DOHH2 (cell line): ENCODE measurements around the gene KCNG2.

Source experiments
- H3F3A ChIP-seq: fragments of 200-600 bp; sonication (generic), shearing (Covaris generic); 2 replicates; pipeline ENCODE4 v1.6.0; 2016; ENCODE audit warnings: antibody characterized with exemption, mild to moderate bottlenecking; ENCODE audit not compliant: control insufficient read depth, insufficient read depth
- H3K27ac ChIP-seq: fragments of 200-600 bp; sonication (generic); 2 replicates; pipeline ENCODE4 v1.5.1; 2014; ENCODE audit warnings: low read depth, mild to moderate bottlenecking, low read length, moderate library complexity
- H3K27me3 ChIP-seq: fragments of 200-600 bp; sonication (generic); 2 replicates; pipeline ENCODE4 v1.6.1; 2014; ENCODE audit warnings: mild to moderate bottlenecking, low read length, mixed read lengths; ENCODE audit not compliant: control insufficient read depth
- H3K36me3 ChIP-seq: fragments of 200-600 bp; sonication (generic); 2 replicates; pipeline ENCODE4 v1.6.1; 2014; ENCODE audit warnings: mild to moderate bottlenecking, low read length, moderate library complexity, mixed read lengths; ENCODE audit not compliant: control insufficient read depth
- H3K4me1 ChIP-seq: fragments of 200-600 bp; sonication (generic); 2 replicates; pipeline ENCODE4 v1.6.1; 2014; ENCODE audit warnings: mild to moderate bottlenecking, low read length, mixed read lengths; ENCODE audit not compliant: control insufficient read depth
- H3K4me2 ChIP-seq: fragments of 200-600 bp; sonication (generic); 2 replicates; pipeline ENCODE4 v1.6.0; 2014; ENCODE audit warnings: mild to moderate bottlenecking, low read length, moderate library complexity
- H3K4me3 ChIP-seq: fragments of 200-600 bp; sonication (generic); 2 replicates; pipeline ENCODE4 v1.5.1; 2014; ENCODE audit warnings: mild to moderate bottlenecking, low read length, mixed read lengths
- H3K79me2 ChIP-seq: fragments of 200-600 bp; sonication (generic); 2 replicates; pipeline ENCODE4 v1.6.1; 2014; ENCODE audit warnings: mild to moderate bottlenecking, low read length, mixed read lengths; ENCODE audit not compliant: control insufficient read depth
- H3K9me2 ChIP-seq: fragments of 200-600 bp; sonication (generic); replicated peaks from 2 replicates; pipeline ENCODE4 v1.6.1; 2014; ENCODE audit warnings: mild to moderate bottlenecking, low read length, mixed read lengths; ENCODE audit not compliant: control insufficient read depth
- H3K9me3 ChIP-seq: fragments of 200-600 bp; sonication (generic); 2 replicates; pipeline ENCODE4 v1.6.1; 2014; ENCODE audit warnings: antibody characterized with exemption, low read length, mixed read lengths; ENCODE audit not compliant: control insufficient read depth, insufficient read depth
- H4K20me1 ChIP-seq: fragments of 200-600 bp; sonication (generic); 2 replicates; pipeline ENCODE4 v1.6.0; 2014; ENCODE audit warnings: low read depth, mild to moderate bottlenecking, antibody characterized with exemption, low read length, moderate library complexity; ENCODE audit not compliant: control insufficient read depth, insufficient read depth
- CTCF ChIP-seq: fragments of 200-600 bp; sonication (generic); IDR thresholded peaks from one replicate; pipeline ENCODE4 v1.5.1; 2014; ENCODE audit warnings: antibody characterized with exemption, mild to moderate bottlenecking, low read depth, low read length; ENCODE audit not compliant: poor library complexity, severe bottlenecking
- EZH2phosphoT487 ChIP-seq: fragments of 200-600 bp; sonication (generic); IDR thresholded peaks from 2 replicates; pipeline ENCODE4 v1.6.1; 2017; ENCODE audit warnings: borderline replicate concordance, mild to moderate bottlenecking, antibody characterized with exemption, low read length, moderate library complexity, mixed read lengths

The KCNG2 gene

GRCh38 chr18:79868811-79869541, 71.2 kb downstream of the KCNG2 start:
- Histone ChIP-seq H3K4me3 (no peak overlapping the region), H3K27ac (no peak overlapping the region), H3F3A (no peaks in the 10 kb centered on the region), H3K9me3 (no peaks in the 10 kb centered on the region), H3K36me3 (no peaks in the 10 kb centered on the region), H3K9me2 (no peaks in the 10 kb centered on the region), H3K27me3 (no peaks in the 10 kb centered on the region), H3K79me2 (no peaks in the 10 kb centered on the region), H4K20me1 (no peaks in the 10 kb centered on the region), H3K4me1 (no peaks in the 10 kb centered on the region), H3K4me2 (no peak overlapping the region)
- TF ChIP-seq CTCF (no peak), EZH2phosphoT487 (no peak)

DNA sequence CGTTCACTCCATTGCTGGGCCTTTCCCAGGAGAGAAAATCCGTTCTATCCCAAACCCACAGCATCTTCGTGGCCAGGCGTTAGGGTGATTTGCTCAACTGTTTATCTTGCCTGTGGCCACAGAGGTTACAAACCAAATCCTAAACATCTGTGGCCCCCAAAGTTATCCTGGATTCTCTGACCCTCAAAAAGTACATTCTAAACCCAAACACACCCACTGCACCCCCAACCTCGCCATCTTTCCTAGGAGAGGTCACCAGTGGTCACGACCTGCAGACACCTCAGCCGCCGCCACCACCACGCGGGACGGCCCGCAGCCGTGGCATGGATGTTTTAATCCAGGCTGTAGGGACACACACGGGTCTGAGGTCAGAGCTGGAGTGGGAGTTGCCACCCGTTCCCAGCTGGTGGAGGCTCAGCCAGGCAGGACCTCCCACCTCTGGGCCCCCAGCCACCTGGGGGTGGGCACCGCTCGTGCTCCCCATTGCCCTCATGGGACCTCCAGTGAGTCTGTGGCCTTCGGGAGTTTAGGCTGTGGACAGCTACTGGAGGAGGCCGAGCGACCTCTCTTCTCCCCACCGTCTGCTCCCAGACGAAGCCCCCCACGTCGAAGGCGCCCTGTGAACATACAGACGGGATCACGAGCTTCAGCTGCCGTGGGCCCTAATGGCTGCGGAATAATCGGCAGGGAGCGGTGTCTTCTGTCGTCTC, 72.0 kb downstream of the KCNG2 start:
- H3K27me3 ChIP-seq: no peaks in the 10 kb centered on the region
- no peaks in the 10 kb centered on the region for H4K20me1 ChIP-seq
- no peaks in the 10 kb centered on the region for H3K36me3 ChIP-seq
- no peak for TF ChIP-seq EZH2phosphoT487
- no peak for TF ChIP-seq CTCF
- H3F3A ChIP-seq: no peaks in the 10 kb centered on the region
- no peaks in the 10 kb centered on the region for H3K79me2 ChIP-seq
- H3K27ac ChIP-seq: no peak overlapping the region
- no peaks in the 10 kb centered on the region for H3K9me2 ChIP-seq
- no peaks in the 10 kb centered on the region for H3K4me1 ChIP-seq
- H3K4me3 ChIP-seq: no peak overlapping the region
- no peaks in the 10 kb centered on the region for H3K9me3 ChIP-seq
- no peak overlapping the region for H3K4me2 ChIP-seq

- no peak overlapping the region for H3K27ac ChIP-seq
- no peaks in the 10 kb centered on the region for H3K9me3 ChIP-seq
- H3K27me3 ChIP-seq: no peaks in the 10 kb centered on the region
- TF ChIP-seq EZH2phosphoT487 (no peak), CTCF (no peak)
- H3F3A ChIP-seq: no peaks in the 10 kb centered on the region
- no peak overlapping the region for H3K4me2 ChIP-seq
- H3K4me1 ChIP-seq: no peaks in the 10 kb centered on the region
- no peaks in the 10 kb centered on the region for H3K36me3 ChIP-seq
- H3K4me3 ChIP-seq: no peak overlapping the region
- H4K20me1 ChIP-seq: no peaks in the 10 kb centered on the region
- no peaks in the 10 kb centered on the region for H3K9me2 ChIP-seq
- no peaks in the 10 kb centered on the region for H3K79me2 ChIP-seq
Observed at GRCh38 chr18:79870301-79871025, 72.7 kb downstream of the KCNG2 start.
